Trophoblast cell (in vitro differentiated cells and primary cell): ENCODE data around the gene ATP9B.

Experiments used
- DNase-seq, 2 donors: peaks; one replicate each; pipeline ENCODE4 v3.0.0-alpha.2; 2016
- H2AFZ ChIP-seq: 2 replicates; pipeline ENCODE4 v1.6.1; 2013; ENCODE audit warnings: low read length, moderate library complexity, mild to moderate bottlenecking; ENCODE audit not compliant: insufficient read depth, poor library complexity
- H2AK5ac ChIP-seq: 2 replicates; pipeline ENCODE4 v1.6.1; 2013; ENCODE audit warnings: mild to moderate bottlenecking, low read length
- H2BK120ac ChIP-seq: 2 replicates; pipeline ENCODE4 v1.6.1; 2013; ENCODE audit warnings: low read length, mild to moderate bottlenecking, moderate library complexity; ENCODE audit not compliant: insufficient read depth, poor library complexity
- H2BK12ac ChIP-seq: 2 replicates; pipeline ENCODE4 v1.6.1; 2013; ENCODE audit warnings: mild to moderate bottlenecking, low read length, moderate library complexity
- H2BK5ac ChIP-seq: 2 replicates; pipeline ENCODE4 v1.6.1; 2013; ENCODE audit warnings: low read length, low read depth, moderate library complexity, mild to moderate bottlenecking; ENCODE audit not compliant: poor library complexity
- H3K14ac ChIP-seq: 2 replicates; pipeline ENCODE4 v1.6.1; 2013; ENCODE audit warnings: mild to moderate bottlenecking, low read length
- H3K18ac ChIP-seq: 2 replicates; pipeline ENCODE4 v1.6.1; 2013; ENCODE audit warnings: mild to moderate bottlenecking, low read length
- H3K23ac ChIP-seq: 2 replicates; pipeline ENCODE4 v1.6.1; 2013; ENCODE audit warnings: low read length
- H3K27ac ChIP-seq: 2 replicates; pipeline ENCODE4 v1.5.1; 2013; ENCODE audit warnings: low read depth, mild to moderate bottlenecking, inconsistent platforms, low read length, moderate library complexity
- H3K27me3 ChIP-seq: 2 replicates; pipeline ENCODE4 v1.6.1; 2013; ENCODE audit warnings: inconsistent platforms, mild to moderate bottlenecking, low read length, moderate library complexity; ENCODE audit not compliant: insufficient read depth
- H3K36me3 ChIP-seq, 2 experiments: 1 replicate in 1 of 2; 2 replicates in 1 of 2; pipeline ENCODE4 v1.6.1; 2013; ENCODE audit warnings: low read length in 2 of 2, mild to moderate bottlenecking in 2 of 2, moderate library complexity in 1 of 2; ENCODE audit not compliant: insufficient read depth in 2 of 2, control insufficient read depth in 1 of 2
- H3K4ac ChIP-seq: 2 replicates; pipeline ENCODE4 v1.6.1; 2013; ENCODE audit warnings: low read depth, mild to moderate bottlenecking, low read length, moderate library complexity
- H3K4me1 ChIP-seq, 2 experiments: 1 replicate in 1 of 2; 2 replicates in 1 of 2; pipeline ENCODE4 v1.6.1; 2013; ENCODE audit warnings: low read length in 2 of 2, mild to moderate bottlenecking in 2 of 2, moderate library complexity in 1 of 2; ENCODE audit not compliant: insufficient read depth in 2 of 2, control insufficient read depth in 1 of 2
- H3K4me2 ChIP-seq: 2 replicates; pipeline ENCODE4 v1.6.1; 2013; ENCODE audit warnings: inconsistent platforms, mild to moderate bottlenecking, low read length, moderate library complexity
- H3K4me3 ChIP-seq: 2 replicates; pipeline ENCODE4 v1.5.1; 2013; ENCODE audit warnings: mild to moderate bottlenecking, low read depth, low read length, inconsistent platforms
- H3K79me1 ChIP-seq: one replicate; pipeline ENCODE4 v1.6.1; 2013; ENCODE audit warnings: low read length
- H3K79me2 ChIP-seq: 2 replicates; pipeline ENCODE4 v1.6.1; 2013; ENCODE audit warnings: low read length, mild to moderate bottlenecking; ENCODE audit not compliant: control insufficient read depth, insufficient read depth, poor library complexity
- H3K9ac ChIP-seq: 2 replicates; pipeline ENCODE4 v1.6.1; 2013; ENCODE audit warnings: mild to moderate bottlenecking, low read length
- H3K9me3 ChIP-seq: 2 replicates; pipeline ENCODE4 v1.6.1; 2013; ENCODE audit warnings: low read depth, mild to moderate bottlenecking, control low read depth, inconsistent platforms, low read length; ENCODE audit not compliant: insufficient read depth
- H4K12ac ChIP-seq: 2 replicates; pipeline ENCODE4 v1.6.1; 2013; ENCODE audit warnings: low read depth, mild to moderate bottlenecking, low read length, moderate library complexity
- H4K8ac ChIP-seq: 2 replicates; pipeline ENCODE4 v1.6.1; 2013; ENCODE audit warnings: low read depth, mild to moderate bottlenecking, low read length, moderate library complexity
- H4K91ac ChIP-seq: one replicate; pipeline ENCODE4 v1.6.1; 2013; ENCODE audit warnings: low read depth, mild to moderate bottlenecking, low read length, moderate library complexity
- WGBS: extraction: QIAGEN DNeasy Blood & Tissue Kit; methylation state at CpG from one replicate; pipeline ENCODE4 v1.1.7; 2013; ENCODE audit warnings: missing lambda C conversion rate; ENCODE audit not compliant: insufficient read length, insufficient coverage; ENCODE audit errors: extremely low coverage; 5-methylcytosine and 5-hydroxymethylcytosine counted together

Gene ATP9B

DNA sequence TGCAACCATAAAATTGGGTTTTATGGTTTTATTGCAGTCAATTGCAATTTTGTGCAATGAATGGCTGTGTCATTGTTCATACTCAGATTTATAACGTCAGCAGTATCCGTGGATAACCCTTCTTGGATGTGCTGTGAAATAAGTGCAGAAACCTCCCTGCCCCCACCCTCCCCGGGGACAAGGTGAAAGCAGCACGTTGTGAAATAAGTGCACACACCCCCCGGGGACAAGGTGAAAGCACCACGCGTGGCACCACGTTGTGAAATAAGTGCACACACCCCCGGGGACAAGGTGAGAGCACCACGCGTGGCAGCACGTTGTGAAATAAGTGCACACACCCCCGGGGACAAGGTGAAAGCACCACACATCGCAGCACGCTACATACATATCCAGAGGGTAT lies 232.9 kb downstream of the ATP9B start:
- no peak overlapping the region for H3K23ac ChIP-seq
- no peak overlapping the region for H3K27ac ChIP-seq
- no CpG with 5 or more reads among the region's 15 CpGs for WGBS
- H3K18ac ChIP-seq: no peak overlapping the region
- H4K8ac ChIP-seq: no peak overlapping the region
- H3K4ac ChIP-seq: no peak overlapping the region
- no peaks in the 10 kb centered on the region for H3K9me3 ChIP-seq
- H3K79me2 ChIP-seq: no peaks in the 10 kb centered on the region
- no peak overlapping the region for H3K4me3 ChIP-seq
- H3K4me1 ChIP-seq: no peaks in the 10 kb centered on the region
- no peak overlapping the region for H2BK12ac ChIP-seq
- H3K79me1 ChIP-seq: no peaks in the 10 kb centered on the region
- no peak overlapping the region for H2AK5ac ChIP-seq
- H2BK5ac ChIP-seq: no peak overlapping the region
- H4K91ac ChIP-seq: no peak overlapping the region
- no peak overlapping the region for H3K9ac ChIP-seq
- H2BK120ac ChIP-seq: no peak overlapping the region
- H2AFZ ChIP-seq: no peak overlapping the region
- H3K4me2 ChIP-seq: no peak overlapping the region
- DNase-seq: no peak
- no peak overlapping the region for H3K14ac ChIP-seq
- H4K12ac ChIP-seq: no peak overlapping the region
- peaks cover 7% of the 10 kb centered on the region in 2 experiments for H3K36me3 ChIP-seq
- no peaks in the 10 kb centered on the region for H3K27me3 ChIP-seq

DNA sequence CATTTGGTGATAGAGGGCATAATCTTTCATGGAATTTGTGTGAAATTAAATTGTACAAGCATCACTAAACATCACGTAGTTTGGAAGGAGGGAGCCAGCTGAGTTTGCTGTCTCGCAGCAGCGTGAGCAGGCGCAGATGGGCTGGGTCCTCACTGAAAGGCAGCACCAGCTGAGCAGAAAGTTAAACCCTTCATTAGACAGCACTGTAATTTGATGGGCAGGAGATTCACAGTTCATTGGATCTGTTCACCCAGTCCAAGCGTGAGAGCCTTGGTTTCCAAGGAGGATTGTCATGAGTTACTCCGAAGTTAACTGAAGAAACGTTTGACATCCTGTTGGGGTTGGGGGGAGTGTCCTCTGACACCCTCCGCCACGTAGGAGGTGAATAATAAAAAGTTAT lies 236.7 kb downstream of the ATP9B start:
- no CpG with 5 or more reads among the region's 9 CpGs for WGBS
- H3K14ac ChIP-seq: no peak overlapping the region
- peaks cover 9 to 10% of the 10 kb centered on the region in 2 experiments for H3K36me3 ChIP-seq
- no peak overlapping the region for H2AFZ ChIP-seq
- H3K23ac ChIP-seq: no peak overlapping the region
- no peak overlapping the region for H2AK5ac ChIP-seq
- no peak overlapping the region for H4K8ac ChIP-seq
- no peak overlapping the region for H4K91ac ChIP-seq
- no peak overlapping the region for H2BK12ac ChIP-seq
- no peaks in the 10 kb centered on the region for H3K4me1 ChIP-seq
- no peak overlapping the region for H2BK5ac ChIP-seq
- no peaks in the 10 kb centered on the region for H3K79me1 ChIP-seq
- no peaks in the 10 kb centered on the region for H3K27me3 ChIP-seq
- no peak overlapping the region for H3K4me2 ChIP-seq
- peak overlapping the region; percentile 27 for H3K9ac ChIP-seq
- H3K27ac ChIP-seq: no peak overlapping the region
- no peak overlapping the region for H3K18ac ChIP-seq
- H3K79me2 ChIP-seq: no peaks in the 10 kb centered on the region
- H4K12ac ChIP-seq: no peak overlapping the region
- H3K9me3 ChIP-seq: no peaks in the 10 kb centered on the region
- H3K4ac ChIP-seq: no peak overlapping the region
- no peak for DNase-seq
- H3K4me3 ChIP-seq: no peak overlapping the region
- no peak overlapping the region for H2BK120ac ChIP-seq

DNA sequence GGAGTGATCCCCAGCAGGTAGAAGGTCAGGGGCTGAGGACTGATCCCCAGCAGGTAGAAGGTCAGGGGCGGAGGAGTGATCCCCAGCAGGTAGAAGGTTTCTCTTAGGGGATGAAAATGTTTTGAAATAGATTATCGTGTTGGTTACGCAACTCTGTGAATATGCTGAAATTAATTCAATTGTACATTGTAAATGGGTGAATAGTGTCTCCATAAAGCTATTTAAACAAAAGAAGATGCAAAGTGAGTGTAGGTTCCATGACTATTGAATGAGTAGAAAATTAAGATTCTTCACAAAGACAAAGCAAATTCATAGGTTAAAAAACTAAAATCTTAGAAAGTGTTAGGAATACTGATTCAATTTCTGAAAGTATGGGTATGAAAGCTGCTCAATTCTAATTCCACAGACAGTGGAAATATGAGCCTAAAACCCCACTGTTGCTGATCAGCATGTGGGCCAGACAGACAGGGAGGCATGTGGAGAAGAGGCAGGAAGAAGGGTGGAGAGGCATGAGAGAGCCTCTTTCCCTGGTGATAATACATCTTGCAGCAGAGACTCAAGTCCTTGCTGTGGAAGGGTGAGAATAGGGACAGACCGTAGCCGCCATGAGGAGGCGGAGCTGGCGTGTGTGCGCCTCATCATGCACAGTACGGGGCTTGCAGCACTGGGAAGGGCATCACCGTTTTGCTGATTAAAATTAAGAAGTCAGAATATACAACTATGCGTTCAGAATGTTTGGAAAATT lies 240.6 kb downstream of the ATP9B start:
- H3K4me2 ChIP-seq: no peak overlapping the region
- H3K27ac ChIP-seq: no peak overlapping the region
- H2BK5ac ChIP-seq: no peak overlapping the region
- no peak overlapping the region for H3K18ac ChIP-seq
- H2AFZ ChIP-seq: no peak overlapping the region
- no peaks in the 10 kb centered on the region for H3K79me2 ChIP-seq
- no peak for DNase-seq
- H2BK12ac ChIP-seq: no peak overlapping the region
- no peak overlapping the region for H4K12ac ChIP-seq
- no peak overlapping the region for H2AK5ac ChIP-seq
- WGBS: no CpG with 5 or more reads among the region's 11 CpGs
- no peak overlapping the region for H4K8ac ChIP-seq
- no peak overlapping the region for H3K14ac ChIP-seq
- H3K36me3 ChIP-seq: peaks cover 10 to 11% of the 10 kb centered on the region in 2 experiments
- no peak overlapping the region for H3K9ac ChIP-seq
- no peaks in the 10 kb centered on the region for H3K4me1 ChIP-seq
- no peaks in the 10 kb centered on the region for H3K27me3 ChIP-seq
- no peak overlapping the region for H3K4me3 ChIP-seq
- no peak overlapping the region for H2BK120ac ChIP-seq
- H3K79me1 ChIP-seq: no peaks in the 10 kb centered on the region
- H3K4ac ChIP-seq: no peak overlapping the region
- peaks cover 4% of the 10 kb centered on the region for H3K9me3 ChIP-seq
- H3K23ac ChIP-seq: no peak overlapping the region
- H4K91ac ChIP-seq: no peak overlapping the region

DNA sequence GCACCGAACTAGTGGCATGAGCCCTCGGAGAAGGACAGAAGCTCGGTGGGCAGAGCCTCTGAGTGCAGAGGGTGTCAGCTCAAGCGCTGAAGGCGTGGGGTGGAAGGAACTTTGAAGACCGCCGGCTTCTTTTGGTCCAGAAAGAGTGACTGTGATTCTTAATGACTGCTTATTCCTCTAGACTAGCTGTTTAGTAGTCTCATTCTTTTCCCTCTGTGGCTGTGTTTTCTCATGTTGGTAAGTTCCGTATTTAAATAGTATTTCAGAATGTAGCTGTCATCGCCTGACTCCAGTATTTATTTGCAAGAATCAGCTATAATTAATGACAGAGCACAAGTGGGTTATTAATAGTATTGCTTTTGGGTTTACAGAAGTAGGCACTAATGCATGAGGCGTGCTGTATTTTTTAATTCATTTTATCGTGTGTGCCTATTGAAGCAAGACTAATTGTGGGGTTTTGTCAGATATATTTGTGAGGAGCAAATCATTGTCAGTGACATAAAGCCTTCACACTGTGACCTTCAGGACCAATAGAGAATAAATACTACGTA lies 245.7 kb downstream of the ATP9B start:
- Histone ChIP-seq H4K91ac (no peak overlapping the region), H3K36me3 (peaks cover 3 to 5% of the 10 kb centered on the region in 2 experiments), H3K4me1 (no peaks in the 10 kb centered on the region), H3K4me3 (no peak overlapping the region), H4K12ac (no peak overlapping the region), H3K23ac (no peak overlapping the region), H2AFZ (no peak overlapping the region), H3K27me3 (no peaks in the 10 kb centered on the region), H3K27ac (no peak overlapping the region), H4K8ac (no peak overlapping the region), H3K18ac (no peak overlapping the region), H3K79me1 (no peaks in the 10 kb centered on the region), H2BK12ac (no peak overlapping the region), H3K9me3 (peaks cover 8% of the 10 kb centered on the region), H2BK5ac (no peak overlapping the region), H2BK120ac (no peak overlapping the region), H2AK5ac (no peak overlapping the region), H3K14ac (no peak overlapping the region), H3K4ac (no peak overlapping the region), H3K79me2 (no peaks in the 10 kb centered on the region), H3K4me2 (no peak overlapping the region), H3K9ac (no peak overlapping the region)
- no peak for DNase-seq
- WGBS: no CpG with 5 or more reads among the region's 12 CpGs
